ENCODE measurements around the gene RNU1-1.
"Not testable (repeated sequence)": the region's sequence is repeated elsewhere in the genome, so short reads cannot be mapped to it uniquely, and the experiment has no call there.

The RNU1-1 gene

DNA sequence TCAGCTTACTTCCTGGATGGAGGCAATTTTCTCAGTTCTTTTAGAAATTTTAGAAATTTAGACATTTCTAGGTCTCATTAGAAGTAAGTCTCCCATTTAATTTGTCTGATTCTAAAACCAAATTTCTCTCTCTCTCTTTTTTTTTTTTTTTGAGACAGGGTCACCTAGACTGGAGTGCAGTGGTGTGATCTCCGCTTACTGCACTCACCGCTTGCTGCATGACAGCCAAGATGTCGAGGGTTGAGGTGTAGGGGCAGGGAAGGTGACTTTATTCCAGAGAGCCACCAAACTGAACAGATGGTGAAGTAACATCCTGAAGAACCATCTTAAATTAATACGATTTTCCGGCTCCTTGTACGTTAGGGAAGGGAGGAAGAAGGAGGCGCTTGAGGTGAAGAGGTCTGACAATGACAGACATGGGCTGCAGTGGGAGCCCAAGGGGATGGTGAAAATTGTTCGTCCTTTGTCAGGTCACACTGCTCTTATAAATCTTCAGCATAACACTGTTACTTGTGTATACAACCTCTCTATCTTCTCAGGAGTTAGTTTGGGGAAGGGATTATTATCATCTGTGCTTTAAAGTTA lies 5.1 kb downstream of the RNU1-1 start:
- H3K4me1 Mint-ChIP-seq, H3K36me3 Mint-ChIP-seq, H3K4me3 Mint-ChIP-seq, H3K27me3 Mint-ChIP-seq, H3K27ac Mint-ChIP-seq, ATAC-seq, H3K9me3 Mint-ChIP-seq: not testable (repeated sequence)

- not testable (repeated sequence) for H3K36me3 Mint-ChIP-seq, H3K4me1 Mint-ChIP-seq, H3K27me3 Mint-ChIP-seq, H3K9me3 Mint-ChIP-seq, H3K4me3 Mint-ChIP-seq, H3K27ac Mint-ChIP-seq, ATAC-seq
Measured at GRCh38 chr1:16506364-16507136, 7.5 kb downstream of the RNU1-1 start.

GRCh38 chr1:16505870-16506269 lies 8.2 kb downstream of the RNU1-1 start:
- not testable (repeated sequence) for H3K9me3 Mint-ChIP-seq, H3K4me1 Mint-ChIP-seq, H3K27ac Mint-ChIP-seq, ATAC-seq, H3K36me3 Mint-ChIP-seq, H3K27me3 Mint-ChIP-seq, H3K4me3 Mint-ChIP-seq

- no peak for ATAC-seq
Measured at GRCh38 chr1:16503494-16503893, 10.6 kb downstream of the RNU1-1 start.

GRCh38 chr1:16501446-16501845 lies 12.6 kb downstream of the RNU1-1 start:
- not testable (repeated sequence) for H3K27me3 Mint-ChIP-seq, H3K36me3 Mint-ChIP-seq, H3K27ac Mint-ChIP-seq, H3K9me3 Mint-ChIP-seq, ATAC-seq
- peak overlapping the region; percentile 10 for H3K4me3 Mint-ChIP-seq
- H3K4me1 Mint-ChIP-seq = peaks cover 41% of the 10 kb centered on the region

More at GRCh38 chr1:16503494-16503893, 10.6 kb downstream of the RNU1-1 start:
- no peaks in the 10 kb centered on the region for H3K27me3 Mint-ChIP-seq
- no peaks in the 10 kb centered on the region for H3K36me3 Mint-ChIP-seq
- H3K4me3 Mint-ChIP-seq = no peak overlapping the region
- peaks cover 27% of the 10 kb centered on the region for H3K4me1 Mint-ChIP-seq
- no peak overlapping the region for H3K27ac Mint-ChIP-seq
- no peaks in the 10 kb centered on the region for H3K9me3 Mint-ChIP-seq

DNA sequence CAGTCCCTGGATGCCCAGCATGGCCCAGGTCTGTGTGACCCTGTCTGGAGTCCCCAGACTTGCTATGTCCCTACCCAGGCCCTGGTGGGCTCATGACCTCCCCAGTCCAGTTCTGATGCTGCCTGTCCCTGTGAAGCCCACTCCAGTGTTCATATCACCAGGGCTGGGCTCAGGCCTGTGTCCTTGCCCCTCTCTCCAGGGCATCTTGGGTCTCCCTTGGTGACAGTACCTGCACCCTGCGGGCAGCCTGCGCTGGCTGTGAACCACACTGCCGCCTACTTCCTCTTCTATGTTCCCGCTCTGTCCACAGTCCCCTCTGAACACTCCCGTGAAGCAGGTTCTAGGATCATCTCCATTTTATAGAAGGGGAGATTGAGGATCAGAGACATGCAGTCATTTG lies 13.1 kb downstream of the RNU1-1 start:
- not testable (repeated sequence) for ATAC-seq, H3K4me3 Mint-ChIP-seq, H3K36me3 Mint-ChIP-seq, H3K27ac Mint-ChIP-seq, H3K27me3 Mint-ChIP-seq, H3K9me3 Mint-ChIP-seq
- H3K4me1 Mint-ChIP-seq = peaks cover 41% of the 10 kb centered on the region

- H3K27ac Mint-ChIP-seq, H3K36me3 Mint-ChIP-seq, H3K27me3 Mint-ChIP-seq, H3K9me3 Mint-ChIP-seq: not testable (repeated sequence)
- H3K4me1 Mint-ChIP-seq = peaks cover 41% of the 10 kb centered on the region
- peak overlapping the region; percentile 92 for H3K4me3 Mint-ChIP-seq
- peak; percentile 2 for ATAC-seq
Measured at GRCh38 chr1:16500466-16500865, 13.6 kb downstream of the RNU1-1 start.

DNA sequence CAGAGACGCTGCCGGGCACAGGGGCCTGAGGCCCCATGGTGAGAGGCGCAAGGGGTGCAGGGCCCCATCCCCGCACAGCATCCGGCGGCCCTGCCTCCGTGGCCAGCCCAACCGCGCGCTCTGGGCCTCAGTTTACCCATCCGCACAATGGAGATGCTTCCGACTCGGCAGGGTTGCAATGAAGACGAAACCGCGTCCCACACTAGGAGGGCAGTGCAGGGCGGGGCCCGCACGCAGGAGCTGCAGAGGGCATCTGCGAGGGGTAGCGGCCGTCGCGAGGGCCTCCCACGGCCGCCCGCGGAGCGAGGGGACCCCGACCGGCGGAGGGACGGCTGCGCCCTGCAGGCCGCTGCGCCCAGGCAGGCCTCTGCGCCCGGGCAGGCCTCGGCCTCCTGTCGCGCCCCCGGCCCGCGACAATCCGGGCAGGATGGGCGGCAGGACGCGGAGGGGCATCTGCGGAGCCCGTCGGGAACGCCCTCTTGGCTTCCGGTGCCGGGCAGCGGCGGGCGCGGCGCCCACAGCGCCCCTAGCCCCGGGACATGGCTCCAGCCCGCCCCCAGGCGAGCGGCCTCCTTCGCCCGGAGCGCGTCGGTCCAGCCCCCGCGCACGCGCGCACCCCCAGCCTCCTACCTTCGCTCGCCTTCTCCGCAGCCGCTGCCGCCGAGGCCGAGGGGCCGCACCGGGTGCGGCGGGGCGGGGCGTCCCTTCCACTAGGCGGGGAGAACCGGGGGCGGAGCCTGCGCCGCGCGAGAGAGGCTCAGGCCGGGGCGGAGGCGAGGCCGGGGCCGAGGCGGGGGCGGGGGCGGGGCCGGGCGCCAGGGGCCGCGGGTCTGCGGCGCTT lies 15.3 kb downstream of the RNU1-1 start:
- peak; percentile 95 for ATAC-seq
- Mint-ChIP-seq H3K4me3 (peak overlapping the region; percentile 92), H3K36me3 (no peaks in the 10 kb centered on the region), H3K9me3 (no peaks in the 10 kb centered on the region), H3K4me1 (peaks cover 41% of the 10 kb centered on the region), H3K27me3 (no peaks in the 10 kb centered on the region), H3K27ac (peak overlapping the region; percentile 79)

- Mint-ChIP-seq H3K27ac (peak overlapping the region; percentile 79), H3K4me1 (peaks cover 41% of the 10 kb centered on the region), H3K4me3 (peak overlapping the region; percentile 92)
- H3K9me3 Mint-ChIP-seq, H3K27me3 Mint-ChIP-seq, ATAC-seq, H3K36me3 Mint-ChIP-seq: not testable (repeated sequence)
Measured at GRCh38 chr1:16498047-16498446, 16.0 kb downstream of the RNU1-1 start.

- H3K4me1 Mint-ChIP-seq = peaks cover 41% of the 10 kb centered on the region
- H3K27me3 Mint-ChIP-seq, ATAC-seq, H3K27ac Mint-ChIP-seq, H3K36me3 Mint-ChIP-seq, H3K9me3 Mint-ChIP-seq: not testable (repeated sequence)
- H3K4me3 Mint-ChIP-seq = peak overlapping the region; percentile 92
Measured at GRCh38 chr1:16497474-16497904, 16.6 kb downstream of the RNU1-1 start.

GRCh38 chr1:16493731-16494130 lies 20.4 kb downstream of the RNU1-1 start:
- not testable (repeated sequence) for H3K36me3 Mint-ChIP-seq, H3K4me3 Mint-ChIP-seq, ATAC-seq, H3K27me3 Mint-ChIP-seq, H3K9me3 Mint-ChIP-seq, H3K27ac Mint-ChIP-seq
- peaks cover 16% of the 10 kb centered on the region for H3K4me1 Mint-ChIP-seq

- not testable (repeated sequence) for H3K4me3 Mint-ChIP-seq, H3K9me3 Mint-ChIP-seq, H3K36me3 Mint-ChIP-seq, ATAC-seq, H3K4me1 Mint-ChIP-seq, H3K27ac Mint-ChIP-seq, H3K27me3 Mint-ChIP-seq
Measured at GRCh38 chr1:16492937-16493336, 21.1 kb downstream of the RNU1-1 start.

DNA sequence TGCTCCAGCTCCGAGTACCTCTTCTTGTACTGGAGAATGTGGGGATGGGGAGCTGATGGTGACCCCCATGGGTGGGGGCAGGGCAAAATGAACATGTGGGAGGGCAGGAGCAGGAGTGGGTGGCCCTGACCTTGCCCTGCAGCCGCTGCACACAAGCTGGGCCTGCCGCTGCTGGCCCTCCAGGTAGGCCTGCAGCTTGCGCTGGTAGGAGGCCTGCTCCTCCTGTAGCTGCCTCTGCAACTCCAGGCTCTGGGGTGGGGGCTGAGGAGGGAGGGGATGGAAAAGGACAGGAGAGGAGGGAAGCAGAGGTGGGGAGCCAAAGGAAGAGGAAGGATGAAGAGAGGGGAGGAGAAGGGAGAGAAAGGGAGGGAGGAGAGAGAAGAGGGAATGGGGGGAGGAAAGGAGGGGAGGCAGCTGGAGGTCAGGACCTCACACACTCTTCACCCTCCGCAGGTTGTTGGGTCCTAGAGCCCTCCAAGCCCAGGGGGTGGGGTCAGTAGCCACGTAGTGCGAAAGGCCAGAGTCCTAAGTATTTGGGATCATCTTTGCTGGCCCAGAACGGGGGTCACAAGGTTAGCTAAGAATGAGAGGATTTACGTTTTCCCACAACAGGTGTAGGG lies 22.9 kb downstream of the RNU1-1 start:
- no peak overlapping the region for H3K27ac Mint-ChIP-seq
- no peaks in the 10 kb centered on the region for H3K4me1 Mint-ChIP-seq
- H3K27me3 Mint-ChIP-seq = no peaks in the 10 kb centered on the region
- H3K4me3 Mint-ChIP-seq = no peak overlapping the region
- no peaks in the 10 kb centered on the region for H3K9me3 Mint-ChIP-seq
- peaks cover 6% of the 10 kb centered on the region for H3K36me3 Mint-ChIP-seq
- ATAC-seq = no peak

GRCh38 chr1:16489195-16489880 lies 24.7 kb downstream of the RNU1-1 start:
- not testable (repeated sequence) for ATAC-seq, H3K4me1 Mint-ChIP-seq, H3K27me3 Mint-ChIP-seq, H3K4me3 Mint-ChIP-seq, H3K27ac Mint-ChIP-seq, H3K9me3 Mint-ChIP-seq
- peaks cover 15% of the 10 kb centered on the region for H3K36me3 Mint-ChIP-seq

- H3K27me3 Mint-ChIP-seq, H3K9me3 Mint-ChIP-seq, ATAC-seq, H3K4me1 Mint-ChIP-seq, H3K4me3 Mint-ChIP-seq, H3K27ac Mint-ChIP-seq: not testable (repeated sequence)
- peaks cover 26% of the 10 kb centered on the region for H3K36me3 Mint-ChIP-seq
Measured at GRCh38 chr1:16487011-16487410, 27.1 kb downstream of the RNU1-1 start.

Data from stimulated activated memory B cell treated with anti-CD40 and anti-IgM and Interleukin-4, amounts not matched to agents 10 μg/mL and 1 μg/mL and 100 μg/mL, for 72 hours (primary cell).